KOPT-K1 (cell line): ENCODE results near the gene CHRNA4.

Experiments used
- H3K27ac ChIP-seq: fragments of 200-600 bp; sonication (generic); 2 replicates; pipeline ENCODE4 v1.5.1; 2016; ENCODE audit warnings: antibody characterized with exemption, mild to moderate bottlenecking, low read depth, low read length; ENCODE audit not compliant: poor library complexity, severe bottlenecking
- H3K36me3 ChIP-seq: fragments of 200-600 bp; sonication (generic); 2 replicates; pipeline ENCODE4 v1.5.1; 2017; ENCODE audit warnings: antibody characterized with exemption, mild to moderate bottlenecking, low read length, moderate library complexity; ENCODE audit not compliant: insufficient read depth
- H3K9me3 ChIP-seq: fragments of 200-600 bp; sonication (generic); 2 replicates; pipeline ENCODE4 v1.5.1; 2017; ENCODE audit warnings: antibody characterized with exemption, low read length, mild to moderate bottlenecking; ENCODE audit not compliant: insufficient read depth, poor library complexity, severe bottlenecking

CHRNA4 gene

GRCh38 chr20:63401384-63402110, 40.4 kb upstream of the CHRNA4 start:
- Histone ChIP-seq H3K27ac (no peak overlapping the region), H3K9me3 (no peaks in the 10 kb centered on the region), H3K36me3 (no peaks in the 10 kb centered on the region)

GRCh38 chr20:63400486-63401210, 39.5 kb upstream of the CHRNA4 start:
- Histone ChIP-seq H3K9me3 (no peaks in the 10 kb centered on the region), H3K27ac (no peak overlapping the region), H3K36me3 (no peaks in the 10 kb centered on the region)

- Histone ChIP-seq H3K9me3 (no peaks in the 10 kb centered on the region), H3K27ac (no peak overlapping the region), H3K36me3 (no peaks in the 10 kb centered on the region)
Observed at GRCh38 chr20:63399596-63400375, 38.6 kb upstream of the CHRNA4 start.

DNA sequence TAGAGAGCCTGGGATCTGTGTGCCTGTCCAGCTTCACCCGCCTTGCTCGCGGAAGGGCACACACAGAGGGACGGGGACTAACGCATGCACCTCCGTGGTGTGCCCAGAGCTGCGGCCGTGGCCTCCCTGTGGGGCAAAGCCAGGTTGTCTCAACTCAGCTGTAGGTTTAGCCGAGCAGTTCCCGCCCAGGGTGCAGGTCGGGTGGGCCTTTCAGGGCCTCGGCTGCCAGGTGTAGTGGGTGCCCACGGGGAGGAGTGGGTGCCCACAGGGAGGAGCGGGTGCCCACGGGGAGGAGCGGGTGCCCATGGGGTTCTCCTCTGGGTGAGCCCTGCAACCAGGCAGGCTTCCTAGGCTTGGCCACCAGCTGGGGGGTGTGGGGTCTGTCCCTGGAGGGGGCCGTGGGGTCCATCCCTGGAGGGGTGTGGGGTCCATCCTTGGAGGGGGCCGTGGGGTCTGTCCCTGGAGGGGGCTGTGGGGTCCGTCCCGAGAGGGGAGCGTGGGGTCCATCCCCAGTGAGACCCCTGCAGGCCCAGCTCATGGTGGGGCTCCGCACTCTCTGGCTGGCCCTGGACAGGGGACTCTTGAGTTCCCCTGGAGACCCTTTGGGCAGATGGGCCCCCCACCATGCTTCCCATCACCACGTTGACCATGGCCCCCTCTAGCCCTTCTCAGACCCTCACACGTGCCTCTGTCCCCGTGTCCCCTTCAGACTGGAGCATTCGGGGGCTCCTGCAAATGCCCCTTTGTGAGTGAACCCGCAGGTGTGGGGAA, 37.8 kb upstream of the CHRNA4 start:
- no peaks in the 10 kb centered on the region for H3K9me3 ChIP-seq
- H3K36me3 ChIP-seq = no peaks in the 10 kb centered on the region
- no peak overlapping the region for H3K27ac ChIP-seq

DNA sequence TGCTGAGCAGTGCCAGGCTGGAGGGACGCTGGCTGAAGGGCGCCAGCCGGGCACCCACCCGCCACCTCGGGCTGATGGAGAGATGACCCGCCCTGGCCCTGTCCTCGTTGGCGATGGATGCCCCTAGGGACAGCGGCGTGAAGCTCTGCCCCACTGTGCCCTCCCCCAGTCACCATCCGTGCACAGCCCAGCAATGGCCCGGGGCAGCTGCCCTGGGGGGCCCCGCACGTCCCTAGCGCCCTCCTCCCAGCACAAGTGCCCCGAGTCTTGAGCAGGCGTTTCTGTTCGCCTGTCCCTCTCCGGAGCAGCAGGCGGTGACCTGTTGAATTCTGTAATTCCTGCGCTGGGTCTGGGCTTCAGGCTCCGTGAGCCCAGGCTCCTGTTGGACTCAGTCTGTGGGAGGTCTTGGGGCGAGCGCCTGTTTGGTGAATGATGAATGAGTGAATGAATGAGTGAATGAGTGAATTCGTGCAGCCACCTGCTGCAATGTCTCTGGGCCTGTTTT, 36.8 kb upstream of the CHRNA4 start:
- Histone ChIP-seq H3K9me3 (no peaks in the 10 kb centered on the region), H3K27ac (no peak overlapping the region), H3K36me3 (no peaks in the 10 kb centered on the region)

GRCh38 chr20:63397155-63397843, 36.1 kb upstream of the CHRNA4 start:
- Histone ChIP-seq H3K36me3 (no peaks in the 10 kb centered on the region), H3K9me3 (no peaks in the 10 kb centered on the region), H3K27ac (no peak overlapping the region)

DNA sequence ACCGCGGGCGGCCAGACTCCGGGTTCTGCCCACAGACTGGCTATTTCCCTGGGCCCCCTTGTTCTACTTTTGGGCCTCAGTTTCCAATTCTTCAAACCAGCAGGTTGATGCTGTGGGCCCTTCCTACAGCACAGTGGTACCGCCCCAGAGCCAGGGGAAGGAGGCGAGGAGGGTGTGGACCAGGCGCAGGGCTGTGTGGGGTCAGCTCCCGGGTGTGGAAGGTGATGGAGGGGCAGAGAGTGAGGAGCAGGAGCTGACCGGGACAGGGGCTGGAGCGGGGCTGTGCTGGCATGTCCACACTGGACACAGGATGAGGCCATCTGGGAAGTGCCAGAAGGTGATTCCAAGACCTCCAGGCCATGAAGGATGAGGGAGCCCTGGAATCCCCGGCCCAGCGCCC, 35.2 kb upstream of the CHRNA4 start:
- no peaks in the 10 kb centered on the region for H3K36me3 ChIP-seq
- no peaks in the 10 kb centered on the region for H3K9me3 ChIP-seq
- no peak overlapping the region for H3K27ac ChIP-seq

DNA sequence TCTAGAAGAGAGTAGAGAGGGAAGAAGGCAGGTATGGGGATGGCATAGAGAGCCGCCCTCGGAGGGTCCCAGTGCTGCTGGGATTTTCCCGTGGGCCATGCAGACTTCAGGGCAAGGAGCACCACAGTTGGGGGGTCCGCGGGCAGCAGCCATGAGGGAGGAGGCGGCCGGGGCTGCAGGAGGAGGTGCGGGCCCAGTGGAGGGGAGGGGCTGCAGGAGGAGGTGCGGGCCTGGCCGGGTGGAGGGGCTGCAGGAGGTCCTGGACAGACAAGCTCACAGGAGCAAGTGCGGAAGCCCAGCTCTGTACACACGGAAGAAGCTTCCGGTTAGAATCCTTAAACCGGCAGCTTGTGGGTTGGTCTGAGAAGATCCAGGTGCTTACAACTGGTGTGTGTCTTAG, 34.6 kb upstream of the CHRNA4 start:
- Histone ChIP-seq H3K27ac (no peak overlapping the region), H3K36me3 (no peaks in the 10 kb centered on the region), H3K9me3 (no peaks in the 10 kb centered on the region)

- Histone ChIP-seq H3K9me3 (no peaks in the 10 kb centered on the region), H3K36me3 (no peaks in the 10 kb centered on the region), H3K27ac (no peak overlapping the region)
Observed at GRCh38 chr20:63394920-63395455, 33.8 kb upstream of the CHRNA4 start.

- Histone ChIP-seq H3K27ac (no peak overlapping the region), H3K9me3 (no peaks in the 10 kb centered on the region), H3K36me3 (no peaks in the 10 kb centered on the region)
Observed at GRCh38 chr20:63394069-63394919, 33.1 kb upstream of the CHRNA4 start.

- Histone ChIP-seq H3K9me3 (no peaks in the 10 kb centered on the region), H3K27ac (no peak overlapping the region), H3K36me3 (no peaks in the 10 kb centered on the region)
Observed at GRCh38 chr20:63393566-63393965, 32.4 kb upstream of the CHRNA4 start.

- H3K9me3 ChIP-seq = peaks cover 3% of the 10 kb centered on the region
- H3K27ac ChIP-seq = no peak overlapping the region
- H3K36me3 ChIP-seq = no peaks in the 10 kb centered on the region
Observed at GRCh38 chr20:63392465-63393365, 31.6 kb upstream of the CHRNA4 start.
